ENCODE data around the gene STAT3.
A peak's percentile ranks its signal among the peaks of the same experiment; 100 is the strongest.

Gene STAT3

GRCh38 chr17:42408061-42408460 lies 19.8 kb upstream of the STAT3 start:
- TF ChIP-seq CTCF (IDR thresholded peaks at IDR 0.05; ENCODE audit: control insufficient read depth, insufficient read depth, low read depth, low read length, missing control alignments): no peak
- no peak overlapping the region for H3K4me3 ChIP-seq (ENCODE audit: control insufficient read depth, low read depth, low read length)
- DNase-seq (ENCODE audit: low read depth): no peak

DNA sequence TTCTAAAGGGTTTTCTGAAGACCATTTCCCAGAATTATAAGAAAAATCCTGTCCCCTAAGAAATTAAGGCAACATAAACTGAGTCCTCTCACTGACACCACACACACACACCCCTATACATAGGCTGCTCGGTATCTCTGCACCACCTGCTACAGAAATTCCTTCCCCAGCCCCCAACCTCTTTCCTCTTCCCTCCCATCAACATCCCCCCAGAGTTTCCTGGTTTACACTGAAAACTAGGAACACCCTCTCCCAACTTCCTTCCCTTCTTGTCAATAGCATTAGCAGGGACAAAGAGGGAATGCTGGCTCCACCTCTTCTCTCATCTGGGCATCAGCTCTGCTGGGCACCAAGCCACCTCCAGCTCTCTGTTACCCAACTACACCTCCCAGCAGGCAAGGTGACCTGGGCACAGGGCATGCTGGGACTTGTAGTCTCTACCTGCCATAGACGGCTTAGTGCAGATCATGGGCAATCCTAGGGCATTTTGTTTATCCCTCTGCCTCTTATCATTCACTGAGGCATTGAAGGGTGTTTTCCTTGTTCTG lies 19.1 kb upstream of the STAT3 start:
- DNase-seq (ENCODE audit: low read depth): peak; percentile 23
- no peak for TF ChIP-seq CTCF (IDR thresholded peaks at IDR 0.05; ENCODE audit: control insufficient read depth, insufficient read depth, low read depth, low read length, missing control alignments)
- no peak overlapping the region for H3K4me3 ChIP-seq (ENCODE audit: control insufficient read depth, low read depth, low read length)

DNA sequence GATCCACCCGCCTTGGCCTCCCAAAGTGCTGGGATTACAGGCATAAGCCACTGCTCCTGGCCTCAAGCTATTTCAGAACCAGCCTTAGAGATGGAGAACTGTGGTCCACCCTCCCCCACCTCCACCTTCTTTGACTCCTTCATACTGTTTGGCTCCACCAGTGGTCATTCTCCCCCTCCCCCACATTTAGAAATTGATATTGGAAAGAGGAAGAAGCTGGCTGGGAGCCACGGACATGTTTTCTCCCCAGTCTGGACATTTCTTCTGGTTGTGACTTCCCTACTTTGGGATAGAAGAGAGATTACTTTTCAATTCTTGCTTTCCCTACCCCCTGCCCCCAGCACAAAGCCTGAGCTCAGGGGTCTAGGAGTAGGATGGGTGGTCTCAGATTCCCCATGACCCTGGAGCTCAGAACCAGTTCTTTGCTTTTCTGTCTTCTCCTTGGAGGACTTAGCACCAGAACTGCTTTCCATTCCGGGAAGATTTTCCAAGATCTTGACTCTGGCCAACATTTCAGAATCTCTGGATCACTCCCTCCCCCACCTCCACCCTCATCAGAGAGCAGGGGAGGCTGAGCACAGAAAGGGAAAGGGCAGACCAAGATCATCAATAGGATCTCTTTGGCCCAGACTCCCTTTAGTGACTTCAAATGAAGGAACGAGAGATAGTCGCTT lies 18.5 kb upstream of the STAT3 start:
- no peak for DNase-seq (ENCODE audit: low read depth)
- no peak overlapping the region for H3K4me3 ChIP-seq (ENCODE audit: control insufficient read depth, low read depth, low read length)
- no peak for TF ChIP-seq CTCF (IDR thresholded peaks at IDR 0.05; ENCODE audit: control insufficient read depth, insufficient read depth, low read depth, low read length, missing control alignments)

DNA sequence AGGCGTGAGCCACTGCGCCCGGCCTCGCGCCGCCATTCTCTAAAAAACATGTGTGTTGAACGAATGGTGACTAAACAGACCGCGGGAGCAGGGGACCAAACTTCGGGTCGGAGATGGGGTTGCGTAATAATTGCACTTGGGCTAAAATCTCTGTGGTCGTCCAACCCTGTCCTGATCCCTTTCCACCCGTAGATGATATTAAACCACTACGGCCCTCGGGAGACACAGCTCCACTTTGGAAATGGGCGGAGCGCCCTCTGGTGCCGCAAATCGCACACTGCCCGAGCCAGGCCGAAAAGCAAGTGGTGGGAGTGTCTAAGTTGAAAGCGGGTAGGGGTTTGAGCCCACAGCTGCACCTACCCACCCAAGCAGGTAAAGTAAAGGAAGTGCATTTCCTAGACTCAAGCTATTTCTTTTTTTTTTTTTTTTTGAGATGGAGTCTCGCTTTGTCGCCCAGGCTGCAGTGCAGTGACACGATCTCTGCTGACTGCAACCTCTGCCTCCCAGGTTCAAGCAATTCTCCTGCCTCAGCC lies 17.8 kb upstream of the STAT3 start:
- peak; percentile 82 for TF ChIP-seq CTCF (IDR thresholded peaks at IDR 0.05; ENCODE audit: control insufficient read depth, insufficient read depth, low read depth, low read length, missing control alignments)
- no peak overlapping the region for H3K4me3 ChIP-seq (ENCODE audit: control insufficient read depth, low read depth, low read length)
- peak; percentile 27 for DNase-seq (ENCODE audit: low read depth)

DNA sequence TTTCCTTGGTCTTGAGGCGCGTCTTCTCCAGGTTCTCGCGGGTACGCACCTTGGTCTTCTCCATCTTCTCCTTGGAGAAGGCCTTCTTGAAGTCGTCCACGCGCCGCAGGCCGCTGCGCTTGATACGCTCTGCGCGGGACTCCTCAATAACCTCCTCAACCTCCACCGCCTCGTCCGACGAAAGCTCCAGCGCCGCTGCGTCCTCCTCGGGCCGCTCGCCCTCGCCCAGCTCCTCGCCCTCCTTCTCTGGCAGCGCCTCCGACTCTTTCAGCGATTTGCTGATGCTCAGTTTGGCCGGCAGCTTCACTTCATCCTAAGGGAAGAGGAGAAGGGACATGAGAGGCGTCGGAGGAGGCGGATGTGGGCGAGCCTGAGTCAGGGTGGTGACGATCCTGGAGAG lies 16.8 kb upstream of the STAT3 start:
- H3K4me3 ChIP-seq (ENCODE audit: control insufficient read depth, low read depth, low read length): no peak overlapping the region
- no peak for DNase-seq (ENCODE audit: low read depth)
- no peak for TF ChIP-seq CTCF (IDR thresholded peaks at IDR 0.05; ENCODE audit: control insufficient read depth, insufficient read depth, low read depth, low read length, missing control alignments)

GRCh38 chr17:42404326-42405055 lies 16.2 kb upstream of the STAT3 start:
- no peak for DNase-seq (ENCODE audit: low read depth)
- TF ChIP-seq CTCF (IDR thresholded peaks at IDR 0.05; ENCODE audit: control insufficient read depth, insufficient read depth, low read depth, low read length, missing control alignments): no peak

More at GRCh38 chr17:42404326-42405055, 16.2 kb upstream of the STAT3 start:
- no peak overlapping the region for H3K4me3 ChIP-seq (ENCODE audit: control insufficient read depth, low read depth, low read length)

Measured in AG09309 (cell line).